ENCODE data around the gene REXO4. TPM values are rescaled to one million over a fixed set of nuclear protein-coding genes. Genes with fewer than 3 reads are reported as not detected.

Gene REXO4
- total and polyA plus RNA-seq, 2 donors (not counting 3 experiments of a cell fraction or from before 2014, with no cell fraction given): 19.5 to 29.5 TPM

- FAIRE-seq: no peak
- no peak overlapping the region for H3K27ac ChIP-seq (ENCODE audit: insufficient read depth, low read depth, low read length)
These were observed 46.2 kb upstream of the REXO4 start for GRCh38 chr9:133463864-133464615.

More at GRCh38 chr9:133463864-133464615, 46.2 kb upstream of the REXO4 start:
- Histone ChIP-seq H3K27me3 (ENCODE audit: control insufficient read depth in 2 of 2, insufficient read depth in 2 of 2, low read length in 2 of 2) (no peaks in the 10 kb centered on the region), H3K9me3 (replicated peaks; ENCODE audit: control insufficient read depth, insufficient read depth, low read length) (no peaks in the 10 kb centered on the region), H3K79me2 (ENCODE audit: control insufficient read depth, insufficient read depth, low read length) (no peaks in the 10 kb centered on the region), H3K4me2 (ENCODE audit: insufficient read depth, low read length) (no peak overlapping the region), H4K20me1 (replicated peaks; ENCODE audit: control insufficient read depth, extremely low read depth, insufficient read depth, low read length) (no peaks in the 10 kb centered on the region), H3K4me3 (replicated peaks in 1 of 3; ENCODE audit: insufficient read depth in 1 of 3, low read depth in 1 of 3, low read length in 3 of 3) (no peak overlapping the region), H3K36me3 (ENCODE audit: control insufficient read depth in 2 of 2, extremely low read depth in 1 of 2, insufficient read depth in 2 of 2, low read length in 2 of 2) (no peaks in the 10 kb centered on the region), H3K9me1 (replicated peaks; ENCODE audit: control insufficient read depth, extremely low read depth, insufficient read depth, low read length) (no peaks in the 10 kb centered on the region), H2AFZ (ENCODE audit: low read depth, low read length) (no peak overlapping the region), H3K4me1 (ENCODE audit: control insufficient read depth, extremely low read depth, insufficient read depth, low read length) (peaks cover 9% of the 10 kb centered on the region), H3K9ac (replicated peaks; ENCODE audit: extremely low read depth, insufficient read depth, low read length) (no peak overlapping the region)
- TF ChIP-seq CTCF (IDR thresholded peaks at IDR 0.05; ENCODE audit: extremely low read depth in 1 of 2, insufficient read depth in 1 of 2, low read depth in 1 of 2, low read length in 2 of 2) (no peak), FOS (IDR thresholded peaks at IDR 0.05; ENCODE audit: borderline replicate concordance, insufficient read depth, low read length) (no peak), POLR2AphosphoS5 (IDR thresholded peaks at IDR 0.05; ENCODE audit: insufficient read depth, low read depth, low read length) (no peak), MYC (IDR thresholded peaks at IDR 0.05; ENCODE audit: low read depth, low read length) (no peak), GATA2 (IDR thresholded peaks at IDR 0.05; ENCODE audit: insufficient read depth, insufficient read length, low read depth, low read length) (no peak), MAX (IDR thresholded peaks at IDR 0.05; ENCODE audit: insufficient read depth, insufficient read length) (no peak), POLR2A (IDR thresholded peaks at IDR 0.05; ENCODE audit: low read depth, low read length) (no peak), EZH2 (IDR thresholded peaks at IDR 0.05; ENCODE audit: borderline replicate concordance, low read depth, low read length, severe bottlenecking) (no peak), JUN (IDR thresholded peaks at IDR 0.05; ENCODE audit: borderline replicate concordance, insufficient read depth, insufficient read length, low read depth) (no peak)
- ChIA-PET CTCF (no interaction called here), POLR2A (no interaction called here)
- intact Hi-C loops (cut with micrococcal nuclease) (no loop called here), dilution Hi-C loops (cut with MboI; ENCODE audit: extremely low pct_ligation_motif_present, low sequenced_read_pairs) (no loop called here)
- no TSS peak for BruUV-seq (replicated peaks)
- DNase-seq (ENCODE audit: low read depth, low spot score): no peak

All from endothelial cell of umbilical vein (primary cell).